ENCODE results near the gene KDR. TPM values are rescaled to one million over a fixed set of nuclear protein-coding genes. Genes with fewer than 3 reads are reported as not detected.

Gene KDR
- polyA plus RNA-seq, 1 of the 3 experiments (the other 2 are of a cell fraction): not detected

GRCh38 chr4:55078987-55079386 lies 46.4 kb downstream of the KDR start (continued):
- TF ChIP-seq FOXJ3 (CRISPR knock-in tag; IDR thresholded peaks at IDR 0.05) (no peak), CHD2 (IDR thresholded peaks at IDR 0.05; ENCODE audit: low read length, partially characterized antibody) (no peak)
- TF ChIP-seq, protein P1, sequence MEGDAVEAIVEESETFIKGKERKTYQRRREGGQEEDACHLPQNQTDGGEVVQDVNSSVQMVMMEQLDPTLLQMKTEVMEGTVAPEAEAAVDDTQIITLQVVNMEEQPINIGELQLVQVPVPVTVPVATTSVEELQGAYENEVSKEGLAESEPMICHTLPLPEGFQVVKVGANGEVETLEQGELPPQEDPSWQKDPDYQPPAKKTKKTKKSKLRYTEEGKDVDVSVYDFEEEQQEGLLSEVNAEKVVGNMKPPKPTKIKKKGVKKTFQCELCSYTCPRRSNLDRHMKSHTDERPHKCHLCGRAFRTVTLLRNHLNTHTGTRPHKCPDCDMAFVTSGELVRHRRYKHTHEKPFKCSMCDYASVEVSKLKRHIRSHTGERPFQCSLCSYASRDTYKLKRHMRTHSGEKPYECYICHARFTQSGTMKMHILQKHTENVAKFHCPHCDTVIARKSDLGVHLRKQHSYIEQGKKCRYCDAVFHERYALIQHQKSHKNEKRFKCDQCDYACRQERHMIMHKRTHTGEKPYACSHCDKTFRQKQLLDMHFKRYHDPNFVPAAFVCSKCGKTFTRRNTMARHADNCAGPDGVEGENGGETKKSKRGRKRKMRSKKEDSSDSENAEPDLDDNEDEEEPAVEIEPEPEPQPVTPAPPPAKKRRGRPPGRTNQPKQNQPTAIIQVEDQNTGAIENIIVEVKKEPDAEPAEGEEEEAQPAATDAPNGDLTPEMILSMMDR (IDR thresholded peaks at IDR 0.05): no peak

DNA sequence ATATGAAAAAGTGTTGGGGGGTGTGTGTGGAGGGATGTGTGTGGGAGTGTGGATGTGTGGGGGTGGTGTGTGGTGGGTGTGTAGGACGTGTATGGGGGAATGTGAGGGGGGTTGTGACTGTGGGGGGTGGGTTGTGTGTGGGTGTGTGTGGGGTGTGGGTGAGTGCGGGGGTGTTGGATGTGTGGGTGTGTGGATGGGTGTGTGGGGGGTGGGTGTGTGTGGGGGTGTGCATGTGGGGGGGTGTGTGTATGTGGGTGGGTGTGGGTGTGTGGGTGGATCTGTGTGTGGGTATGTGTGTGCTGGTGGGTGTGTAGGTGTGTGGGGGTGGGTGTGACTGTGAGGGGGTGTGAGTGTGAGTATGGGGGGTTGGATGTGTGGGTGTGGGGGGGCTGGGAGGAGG lies 47.8 kb downstream of the KDR start:
- no peaks in the 10 kb centered on the region for H3K9me2 ChIP-seq
- 42% methylated on average over 2 of the region's 2 CpGs for whole genome bisulfite sequencing (ENCODE audit: low lambda C conversion rate)
- CTCF ChIA-PET: no interaction called here
- TF ChIP-seq NFIC (IDR thresholded peaks at IDR 0.05; ENCODE audit: borderline replicate concordance) (no peak), GATA2 (CRISPR knock-in tag; IDR thresholded peaks at IDR 0.05) (no peak), ELF1 (IDR thresholded peaks at IDR 0.05) (no peak), TEAD4 (IDR thresholded peaks at IDR 0.05; ENCODE audit: borderline replicate concordance, insufficient read depth) (no peak), GABPA (IDR thresholded peaks at IDR 0.05; ENCODE audit: low read depth) (no peak), FOSL2 (IDR thresholded peaks at IDR 0.05; ENCODE audit: borderline replicate concordance, low read depth) (no peak), TCF12 (IDR thresholded peaks at IDR 0.05) (no peak), RXRA (IDR thresholded peaks at IDR 0.05; ENCODE audit: borderline replicate concordance, low read depth) (no peak), YY1 (IDR thresholded peaks at IDR 0.05; ENCODE audit: low read depth) (no peak), FOXM1 (IDR thresholded peaks at IDR 0.05; ENCODE audit: low read depth) (no peak), SIN3A (IDR thresholded peaks at IDR 0.05; ENCODE audit: borderline replicate concordance, low read depth, low read length) (no peak), RAD21 (IDR thresholded peaks at IDR 0.05; ENCODE audit: low read length) (no peak)
- TF ChIP-seq, protein P2, sequence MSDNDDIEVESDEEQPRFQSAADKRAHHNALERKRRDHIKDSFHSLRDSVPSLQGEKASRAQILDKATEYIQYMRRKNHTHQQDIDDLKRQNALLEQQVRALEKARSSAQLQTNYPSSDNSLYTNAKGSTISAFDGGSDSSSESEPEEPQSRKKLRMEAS (IDR thresholded peaks at IDR 0.05; ENCODE audit: low read depth): no peak
- TF ChIP-seq, protein P3, sequence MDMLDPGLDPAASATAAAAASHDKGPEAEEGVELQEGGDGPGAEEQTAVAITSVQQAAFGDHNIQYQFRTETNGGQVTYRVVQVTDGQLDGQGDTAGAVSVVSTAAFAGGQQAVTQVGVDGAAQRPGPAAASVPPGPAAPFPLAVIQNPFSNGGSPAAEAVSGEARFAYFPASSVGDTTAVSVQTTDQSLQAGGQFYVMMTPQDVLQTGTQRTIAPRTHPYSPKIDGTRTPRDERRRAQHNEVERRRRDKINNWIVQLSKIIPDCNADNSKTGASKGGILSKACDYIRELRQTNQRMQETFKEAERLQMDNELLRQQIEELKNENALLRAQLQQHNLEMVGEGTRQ (IDR thresholded peaks at IDR 0.05; ENCODE audit: borderline replicate concordance, low read depth, low read length): no peak
- TF ChIP-seq, protein P1 (IDR thresholded peaks at IDR 0.05): no peak
- DNase-seq: no peak
- no peaks in the 10 kb centered on the region for H3K4me1 ChIP-seq (ENCODE audit: control insufficient read depth in 1 of 2, insufficient read depth in 2 of 2, low read depth in 1 of 2, low read length in 1 of 2)
- H4K20me1 ChIP-seq (ENCODE audit: insufficient read depth): no peaks in the 10 kb centered on the region
- H3K27ac ChIP-seq (ENCODE audit: low read depth in 2 of 2, low read length in 1 of 2): no peak overlapping the region
- H3K9ac ChIP-seq: no peak overlapping the region
- H3F3A ChIP-seq (replicated peaks; ENCODE audit: insufficient read depth): no peaks in the 10 kb centered on the region
- H3K9me3 ChIP-seq: no peaks in the 10 kb centered on the region
- POLR2A ChIA-PET: no interaction called here
- no peak overlapping the region for H3K4me2 ChIP-seq
- H2AFZ ChIP-seq (ENCODE audit: low read depth): no peak overlapping the region
- no peaks in the 10 kb centered on the region for H3K79me2 ChIP-seq (ENCODE audit: insufficient read depth)
- no peaks in the 10 kb centered on the region for H3K27me3 ChIP-seq (ENCODE audit: insufficient read depth)
- no peaks in the 10 kb centered on the region for H3K36me3 ChIP-seq (replicated peaks in 1 of 2; ENCODE audit: control insufficient read depth in 1 of 2, insufficient read depth in 2 of 2, low read length in 1 of 2)
- H3K4me3 ChIP-seq (ENCODE audit: low read depth in 2 of 2, low read length in 1 of 2): no peak overlapping the region

Data from SK-N-SH (cell line).